Mesodermal cell (in vitro differentiated cells): ENCODE results near the gene PI4K2A. TPM values are rescaled to one million over a fixed set of nuclear protein-coding genes. Genes with fewer than 3 reads are reported as not detected.

Source experiments
- H3K27ac ChIP-seq: 2 replicates; pipeline ENCODE4 v1.7.0; 2013; ENCODE audit warnings: mild to moderate bottlenecking, low read depth, low read length, moderate library complexity; ENCODE audit not compliant: severe bottlenecking
- H3K36me3 ChIP-seq: 2 replicates; pipeline ENCODE4 v1.7.1; 2013; ENCODE audit warnings: mild to moderate bottlenecking, low read length, moderate library complexity; ENCODE audit not compliant: control insufficient read depth, insufficient read depth
- H3K4me1 ChIP-seq: one replicate; pipeline ENCODE4 v1.7.1; 2013; ENCODE audit warnings: mild to moderate bottlenecking, low read length; ENCODE audit not compliant: insufficient read depth, control insufficient read depth, poor library complexity, severe bottlenecking
- H3K4me3 ChIP-seq: 2 replicates; pipeline ENCODE4 v1.7.0; 2013; ENCODE audit warnings: low read length, control low read depth, mild to moderate bottlenecking; ENCODE audit not compliant: insufficient read depth, poor library complexity, severe bottlenecking; ENCODE audit errors: extremely low read depth
- H3K9me3 ChIP-seq: 2 replicates; pipeline ENCODE4 v1.7.1; 2013; ENCODE audit warnings: mild to moderate bottlenecking, low read length, moderate library complexity; ENCODE audit not compliant: control insufficient read depth
- WGBS, 2 experiments: methylation state at CpG; one replicate each; pipeline ENCODE4 v1.1.5; 2013; ENCODE audit warnings: missing lambda C conversion rate in 2 of 2; ENCODE audit not compliant: insufficient coverage in 2 of 2; 5-methylcytosine and 5-hydroxymethylcytosine counted together
- polyA plus RNA-seq, 2 experiments: library from polyadenylated mRNA; stranded (reverse); fragments of 50-300 nt; gene quantifications; one replicate each; pipeline ENCODE4 v1.2.3, GENCODE V29; 2013

Gene PI4K2A
- 25.2 TPM for polyA plus RNA-seq (2013, experiment 1 of 2)
- polyA plus RNA-seq (2013, experiment 2 of 2): 23.1 TPM

GRCh38 chr10:97640174-97640867 lies at the start of gene PI4K2A:
TSS of gene PI4K2A (plus strand) at chr10:97640671. CDS start at chr10:97640743, 72 bp downstream.
- H3K27ac ChIP-seq: peak within 1 kb of the TSS; percentile 79
- WGBS, 2 experiments: 0% methylated on average over 35 to 50 of the region's 54 CpGs

GRCh38 chr10:97590748-97591495 lies 49.5 kb upstream of the PI4K2A start:
- 100% methylated on average over 2 to 3 of the region's 5 CpGs for WGBS, 2 experiments
- Histone ChIP-seq H3K4me1 (peaks cover 4% of the 10 kb centered on the region), H3K27ac (no peak overlapping the region), H3K36me3 (no peaks in the 10 kb centered on the region), H3K9me3 (no peaks in the 10 kb centered on the region), H3K4me3 (no peak overlapping the region)

More at GRCh38 chr10:97640174-97640867, at the start of gene PI4K2A:
- H3K4me3 ChIP-seq: peak within 1 kb of the TSS; percentile 88
- H3K36me3 ChIP-seq: peaks cover 25% of the 10 kb centered on the region
- H3K4me1 ChIP-seq: peaks cover 3% of the 10 kb centered on the region
- H3K9me3 ChIP-seq: no peaks in the 10 kb centered on the region

- Histone ChIP-seq H3K9me3 (no peaks in the 10 kb centered on the region), H3K27ac (no peak overlapping the region), H3K4me1 (peaks cover 23% of the 10 kb centered on the region), H3K36me3 (no peaks in the 10 kb centered on the region), H3K4me3 (no peak overlapping the region)
- WGBS, 2 experiments: 82 to 89% methylated on average over 2 of the region's 4 CpGs
These were observed 47.0 kb upstream of the PI4K2A start for GRCh38 chr10:97593421-97593820.

GRCh38 chr10:97596101-97597082 lies 44.1 kb upstream of the PI4K2A start:
- no peaks in the 10 kb centered on the region for H3K36me3 ChIP-seq
- WGBS, 2 experiments: 70 to 73% methylated on average over 6 to 7 of the region's 10 CpGs
- H3K4me1 ChIP-seq: peaks cover 23% of the 10 kb centered on the region
- peak overlapping the region; percentile 96 for H3K27ac ChIP-seq
- H3K4me3 ChIP-seq: no peak overlapping the region
- no peaks in the 10 kb centered on the region for H3K9me3 ChIP-seq

GRCh38 chr10:97597778-97598177 lies 42.7 kb upstream of the PI4K2A start:
- H3K27ac ChIP-seq: no peak overlapping the region
- no peak overlapping the region for H3K4me3 ChIP-seq
- no peaks in the 10 kb centered on the region for H3K36me3 ChIP-seq
- WGBS, 2 experiments: 80% methylated on average over 1 of the region's 2 CpGs; no CpG with 5 or more reads in 1 of the 2 experiments
- peaks cover 29% of the 10 kb centered on the region for H3K4me1 ChIP-seq
- H3K9me3 ChIP-seq: no peaks in the 10 kb centered on the region

GRCh38 chr10:97598407-97599271 lies 41.8 kb upstream of the PI4K2A start:
- Histone ChIP-seq H3K36me3 (no peaks in the 10 kb centered on the region), H3K4me1 (peaks cover 29% of the 10 kb centered on the region), H3K4me3 (no peak overlapping the region), H3K27ac (no peak overlapping the region), H3K9me3 (no peaks in the 10 kb centered on the region)
- WGBS, 2 experiments: 94 to 97% methylated on average over 14 of the region's 19 CpGs

GRCh38 chr10:97599272-97599619 lies 41.2 kb upstream of the PI4K2A start:
- H3K9me3 ChIP-seq: no peaks in the 10 kb centered on the region
- H3K36me3 ChIP-seq: no peaks in the 10 kb centered on the region
- no peak overlapping the region for H3K27ac ChIP-seq
- peaks cover 29% of the 10 kb centered on the region for H3K4me1 ChIP-seq
- WGBS, 2 experiments: 95 to 100% methylated on average over 5 to 6 of the region's 6 CpGs
- no peak overlapping the region for H3K4me3 ChIP-seq

- H3K27ac ChIP-seq: no peak overlapping the region
These were observed 39.9 kb upstream of the PI4K2A start for GRCh38 chr10:97600616-97601015.

GRCh38 chr10:97601268-97602215 lies 38.9 kb upstream of the PI4K2A start:
- peaks cover 18% of the 10 kb centered on the region for H3K4me1 ChIP-seq
- no peak overlapping the region for H3K27ac ChIP-seq
- H3K4me3 ChIP-seq: no peak overlapping the region
- no peaks in the 10 kb centered on the region for H3K36me3 ChIP-seq
- H3K9me3 ChIP-seq: no peaks in the 10 kb centered on the region
- WGBS, 2 experiments: 86% methylated on average over 14 to 16 of the region's 21 CpGs

More at GRCh38 chr10:97600616-97601015, 39.9 kb upstream of the PI4K2A start:
- no peaks in the 10 kb centered on the region for H3K36me3 ChIP-seq
- H3K9me3 ChIP-seq: no peaks in the 10 kb centered on the region
- peaks cover 28% of the 10 kb centered on the region for H3K4me1 ChIP-seq
- no peak overlapping the region for H3K4me3 ChIP-seq
- 100% methylated on average over 1 of the region's 1 CpG; no CpG with 5 or more reads in 1 of the 2 experiments for WGBS, 2 experiments
